Measurements from ENCODE around the gene LDLRAD1.
"Not testable (repeated sequence)": the region's sequence is repeated elsewhere in the genome, so short reads cannot be mapped to it uniquely, and the experiment has no call there.

The LDLRAD1 gene

GRCh38 chr1:53998223-53998622 is 19.8 kb downstream of the LDLRAD1 start:
- H3K9me3 ChIP-seq (ENCODE audit: control insufficient read depth, low read length): no peaks in the 10 kb centered on the region

GRCh38 chr1:53995683-53996082 is 22.3 kb downstream of the LDLRAD1 start:
- H4K91ac ChIP-seq (ENCODE audit: low read length): no peak overlapping the region
- no CpG with 5 or more reads among the region's 1 CpG for WGBS

More at GRCh38 chr1:53998223-53998622, 19.8 kb downstream of the LDLRAD1 start:
- peaks cover 18% of the 10 kb centered on the region in 2 experiments for H3K27me3 ChIP-seq (ENCODE audit: control insufficient read depth in 1 of 2, insufficient read depth in 1 of 2, low read length in 2 of 2)
- no peak overlapping the region for H3K18ac ChIP-seq (ENCODE audit: low read depth in 1 of 2, low read length in 2 of 2)
- H2BK120ac ChIP-seq (ENCODE audit: low read depth, low read length): no peak overlapping the region
- H3K14ac ChIP-seq (ENCODE audit: low read length in 2 of 2): no peak overlapping the region
- no peaks in the 10 kb centered on the region for H3K36me3 ChIP-seq (ENCODE audit: control insufficient read depth in 1 of 2, insufficient read depth in 2 of 2, low read depth in 1 of 2, low read length in 2 of 2)
- no peak overlapping the region for H2BK5ac ChIP-seq (ENCODE audit: low read depth, low read length, poor library complexity, severe bottlenecking)
- no peak overlapping the region for H3K27ac ChIP-seq (ENCODE audit: low read length, poor library complexity, severe bottlenecking)
- no peak overlapping the region for H4K8ac ChIP-seq (ENCODE audit: low read length)
- no peak overlapping the region for H3K9ac ChIP-seq (ENCODE audit: low read length)
- DNase-seq: no peak
- H4K91ac ChIP-seq (ENCODE audit: low read length): no peak overlapping the region
- no peak overlapping the region for H3K4ac ChIP-seq (ENCODE audit: low read depth in 1 of 2, low read length in 2 of 2)
- no peak overlapping the region for H3K4me3 ChIP-seq (ENCODE audit: insufficient read depth in 1 of 2, low read depth in 1 of 2, low read length in 2 of 2)
- H3K23ac ChIP-seq (ENCODE audit: low read length in 2 of 2): no peak overlapping the region
- no peak overlapping the region for H2BK12ac ChIP-seq (ENCODE audit: low read length in 2 of 2)
- 77% methylated on average over 1 of the region's 1 CpG for WGBS
- H2AK5ac ChIP-seq (ENCODE audit: low read length, severe bottlenecking): no peak overlapping the region
- no peak overlapping the region for H2BK15ac ChIP-seq (ENCODE audit: low read depth, poor library complexity, severe bottlenecking)
- no peak overlapping the region for H2AFZ ChIP-seq (ENCODE audit: low read depth, low read length)
- no peak overlapping the region for H3K4me2 ChIP-seq (ENCODE audit: low read length, poor library complexity, severe bottlenecking)
- no peaks in the 10 kb centered on the region for H3K4me1 ChIP-seq (ENCODE audit: control insufficient read depth, insufficient read depth, low read depth, low read length)
- no peaks in the 10 kb centered on the region for H3K79me1 ChIP-seq (replicated peaks; ENCODE audit: low read length, poor library complexity, severe bottlenecking)

GRCh38 chr1:53994516-53994915 is 23.5 kb downstream of the LDLRAD1 start:
- H3K4me3 ChIP-seq (ENCODE audit: insufficient read depth in 1 of 2, low read depth in 1 of 2, low read length in 2 of 2); H2AK5ac ChIP-seq (ENCODE audit: low read length, severe bottlenecking); H3K9me3 ChIP-seq (ENCODE audit: control insufficient read depth, low read length); DNase-seq; H3K9ac ChIP-seq (ENCODE audit: low read length); H4K91ac ChIP-seq (ENCODE audit: low read length); H2BK15ac ChIP-seq (ENCODE audit: low read depth, poor library complexity, severe bottlenecking); H3K27me3 ChIP-seq (ENCODE audit: control insufficient read depth in 1 of 2, insufficient read depth in 1 of 2, low read length in 2 of 2); H3K18ac ChIP-seq (ENCODE audit: low read depth in 1 of 2, low read length in 2 of 2); H2AFZ ChIP-seq (ENCODE audit: low read depth, low read length); H3K4me2 ChIP-seq (ENCODE audit: low read length, poor library complexity, severe bottlenecking); H3K23ac ChIP-seq (ENCODE audit: low read length in 2 of 2); H3K14ac ChIP-seq (ENCODE audit: low read length in 2 of 2); H2BK5ac ChIP-seq (ENCODE audit: low read depth, low read length, poor library complexity, severe bottlenecking); H3K4ac ChIP-seq (ENCODE audit: low read depth in 1 of 2, low read length in 2 of 2); H3K4me1 ChIP-seq (ENCODE audit: control insufficient read depth, insufficient read depth, low read depth, low read length); H3K27ac ChIP-seq (ENCODE audit: low read length, poor library complexity, severe bottlenecking); H3K79me1 ChIP-seq (replicated peaks; ENCODE audit: low read length, poor library complexity, severe bottlenecking); H2BK12ac ChIP-seq (ENCODE audit: low read length in 2 of 2); H2BK120ac ChIP-seq (ENCODE audit: low read depth, low read length); H4K8ac ChIP-seq (ENCODE audit: low read length); H3K36me3 ChIP-seq (ENCODE audit: control insufficient read depth in 1 of 2, insufficient read depth in 2 of 2, low read depth in 1 of 2, low read length in 2 of 2): not testable (repeated sequence)
- WGBS: no CpG with 5 or more reads among the region's 2 CpGs

More at GRCh38 chr1:53995683-53996082, 22.3 kb downstream of the LDLRAD1 start:
- no peak overlapping the region for H3K4ac ChIP-seq (ENCODE audit: low read depth in 1 of 2, low read length in 2 of 2)
- no peaks in the 10 kb centered on the region for H3K36me3 ChIP-seq (ENCODE audit: control insufficient read depth in 1 of 2, insufficient read depth in 2 of 2, low read depth in 1 of 2, low read length in 2 of 2)
- H3K79me1 ChIP-seq (replicated peaks; ENCODE audit: low read length, poor library complexity, severe bottlenecking): no peaks in the 10 kb centered on the region
- no peak for DNase-seq
- H3K14ac ChIP-seq (ENCODE audit: low read length in 2 of 2): no peak overlapping the region
- H2AFZ ChIP-seq (ENCODE audit: low read depth, low read length): no peak overlapping the region
- H3K18ac ChIP-seq (ENCODE audit: low read depth in 1 of 2, low read length in 2 of 2): no peak overlapping the region
- H2BK5ac ChIP-seq (ENCODE audit: low read depth, low read length, poor library complexity, severe bottlenecking): no peak overlapping the region
- H2AK5ac ChIP-seq (ENCODE audit: low read length, severe bottlenecking): no peak overlapping the region
- no peak overlapping the region for H4K8ac ChIP-seq (ENCODE audit: low read length)
- H2BK120ac ChIP-seq (ENCODE audit: low read depth, low read length): no peak overlapping the region
- no peak overlapping the region for H3K27ac ChIP-seq (ENCODE audit: low read length, poor library complexity, severe bottlenecking)
- no peak overlapping the region for H3K4me2 ChIP-seq (ENCODE audit: low read length, poor library complexity, severe bottlenecking)
- H2BK15ac ChIP-seq (ENCODE audit: low read depth, poor library complexity, severe bottlenecking): no peak overlapping the region
- H2BK12ac ChIP-seq (ENCODE audit: low read length in 2 of 2): no peak overlapping the region
- H3K9me3 ChIP-seq (ENCODE audit: control insufficient read depth, low read length): no peaks in the 10 kb centered on the region
- no peak overlapping the region for H3K23ac ChIP-seq (ENCODE audit: low read length in 2 of 2)
- no peaks in the 10 kb centered on the region for H3K4me1 ChIP-seq (ENCODE audit: control insufficient read depth, insufficient read depth, low read depth, low read length)
- peaks cover 0 to 4% of the 10 kb centered on the region in 2 experiments for H3K27me3 ChIP-seq (ENCODE audit: control insufficient read depth in 1 of 2, insufficient read depth in 1 of 2, low read length in 2 of 2)
- no peak overlapping the region for H3K9ac ChIP-seq (ENCODE audit: low read length)
- no peak overlapping the region for H3K4me3 ChIP-seq (ENCODE audit: insufficient read depth in 1 of 2, low read depth in 1 of 2, low read length in 2 of 2)

GRCh38 chr1:53992085-53992874 is 25.7 kb downstream of the LDLRAD1 start:
- Histone ChIP-seq H2BK5ac (ENCODE audit: low read depth, low read length, poor library complexity, severe bottlenecking) (no peak overlapping the region), H3K9me3 (ENCODE audit: control insufficient read depth, low read length) (no peaks in the 10 kb centered on the region), H4K8ac (ENCODE audit: low read length) (no peak overlapping the region), H2BK120ac (ENCODE audit: low read depth, low read length) (no peak overlapping the region), H2AK5ac (ENCODE audit: low read length, severe bottlenecking) (no peak overlapping the region), H3K79me1 (replicated peaks; ENCODE audit: low read length, poor library complexity, severe bottlenecking) (no peaks in the 10 kb centered on the region), H3K23ac (ENCODE audit: low read length in 2 of 2) (no peak overlapping the region), H2AFZ (ENCODE audit: low read depth, low read length) (no peak overlapping the region), H3K4me1 (ENCODE audit: control insufficient read depth, insufficient read depth, low read depth, low read length) (no peaks in the 10 kb centered on the region), H2BK15ac (ENCODE audit: low read depth, poor library complexity, severe bottlenecking) (no peak overlapping the region), H3K36me3 (ENCODE audit: control insufficient read depth in 1 of 2, insufficient read depth in 2 of 2, low read depth in 1 of 2, low read length in 2 of 2) (no peaks in the 10 kb centered on the region), H3K4me2 (ENCODE audit: low read length, poor library complexity, severe bottlenecking) (no peak overlapping the region), H3K4me3 (ENCODE audit: insufficient read depth in 1 of 2, low read depth in 1 of 2, low read length in 2 of 2) (no peak overlapping the region), H3K27ac (ENCODE audit: low read length, poor library complexity, severe bottlenecking) (no peak overlapping the region), H3K4ac (ENCODE audit: low read depth in 1 of 2, low read length in 2 of 2) (no peak overlapping the region), H2BK12ac (ENCODE audit: low read length in 2 of 2) (no peak overlapping the region), H3K18ac (ENCODE audit: low read depth in 1 of 2, low read length in 2 of 2) (no peak overlapping the region), H3K9ac (ENCODE audit: low read length) (no peak overlapping the region), H3K27me3 (ENCODE audit: control insufficient read depth in 1 of 2, insufficient read depth in 1 of 2, low read length in 2 of 2) (peaks cover 4 to 5% of the 10 kb centered on the region in 2 experiments), H3K14ac (ENCODE audit: low read length in 2 of 2) (peak overlapping the region in 1 of 2 experiments; percentile 44), H4K91ac (ENCODE audit: low read length) (no peak overlapping the region)
- WGBS: 56% methylated on average over 4 of the region's 4 CpGs
- peak; percentile 34 for DNase-seq
